ENCODE measurements around the gene POLG2.

GRCh38 chr17:64506201-64506575, 9.3 kb upstream of the POLG2 start, which contains the start of gene DDX5:
- TF ChIP-seq ZNF274 (IDR thresholded peaks at IDR 0.05; ENCODE audit: low read depth, low read length): no peak
- no peak for TF ChIP-seq YY1 (IDR thresholded peaks at IDR 0.05; ENCODE audit: insufficient read depth, insufficient read length)

Measured in NT2/D1 (cell line).